SK-N-DZ (cell line): ENCODE data around the gene EXOC2.
"Not testable (repeated sequence)": the region's sequence is repeated elsewhere in the genome, so short reads cannot be mapped to it uniquely, and the experiment has no call there.

Experiments
- DNase-seq: peaks from one replicate; pipeline ENCODE4 v3.0.0-alpha.2; 2015; ENCODE audit warnings: low spot score

Gene EXOC2

GRCh38 chr6:710601-711571, 17.9 kb upstream of the EXOC2 start:
- DNase-seq = no peak

DNA sequence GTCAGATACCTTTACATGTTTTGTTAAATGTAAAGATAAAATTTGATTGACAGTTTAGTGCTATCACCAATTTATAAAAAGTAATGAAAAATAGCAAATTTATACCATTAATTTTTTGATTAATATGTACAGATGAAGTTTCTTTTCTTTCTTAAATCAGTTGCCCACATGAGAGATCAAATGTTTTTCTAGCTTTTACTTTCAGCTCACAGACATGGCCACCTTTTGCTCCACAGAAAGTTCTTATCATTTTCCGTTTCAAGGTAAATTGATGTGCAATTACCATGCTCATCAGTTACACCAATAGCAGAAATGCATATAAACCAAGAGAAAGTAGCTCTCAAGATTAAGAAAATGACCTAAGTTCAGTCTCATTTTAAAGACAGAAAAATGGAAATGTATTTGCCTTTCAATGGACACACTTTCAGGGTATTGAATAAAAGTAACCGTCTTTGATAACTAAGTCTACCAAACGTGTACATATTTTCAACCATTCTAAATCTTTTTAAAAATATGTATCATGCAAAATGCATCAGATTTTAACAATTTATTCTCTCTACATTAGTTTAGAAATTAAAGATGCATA, 16.6 kb upstream of the EXOC2 start:
- DNase-seq = no peak

DNA sequence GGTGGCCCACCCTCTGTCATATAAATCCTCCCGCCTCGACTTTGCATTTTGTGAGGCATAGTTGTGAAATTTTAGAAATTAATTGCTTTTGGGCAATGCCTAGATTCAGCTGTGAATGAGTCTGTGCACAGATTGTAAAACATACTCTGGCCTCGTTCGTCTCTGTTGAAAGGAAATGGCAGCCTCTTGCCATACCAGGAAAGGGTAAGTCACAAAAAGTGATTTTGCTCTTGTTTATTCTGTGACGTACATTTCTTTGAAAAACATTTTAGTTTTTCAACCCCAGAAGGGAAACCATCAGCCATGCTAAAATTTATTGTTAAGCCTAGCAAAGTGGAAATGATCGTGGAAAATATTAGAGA, 15.3 kb upstream of the EXOC2 start:
- DNase-seq = no peak

DNA sequence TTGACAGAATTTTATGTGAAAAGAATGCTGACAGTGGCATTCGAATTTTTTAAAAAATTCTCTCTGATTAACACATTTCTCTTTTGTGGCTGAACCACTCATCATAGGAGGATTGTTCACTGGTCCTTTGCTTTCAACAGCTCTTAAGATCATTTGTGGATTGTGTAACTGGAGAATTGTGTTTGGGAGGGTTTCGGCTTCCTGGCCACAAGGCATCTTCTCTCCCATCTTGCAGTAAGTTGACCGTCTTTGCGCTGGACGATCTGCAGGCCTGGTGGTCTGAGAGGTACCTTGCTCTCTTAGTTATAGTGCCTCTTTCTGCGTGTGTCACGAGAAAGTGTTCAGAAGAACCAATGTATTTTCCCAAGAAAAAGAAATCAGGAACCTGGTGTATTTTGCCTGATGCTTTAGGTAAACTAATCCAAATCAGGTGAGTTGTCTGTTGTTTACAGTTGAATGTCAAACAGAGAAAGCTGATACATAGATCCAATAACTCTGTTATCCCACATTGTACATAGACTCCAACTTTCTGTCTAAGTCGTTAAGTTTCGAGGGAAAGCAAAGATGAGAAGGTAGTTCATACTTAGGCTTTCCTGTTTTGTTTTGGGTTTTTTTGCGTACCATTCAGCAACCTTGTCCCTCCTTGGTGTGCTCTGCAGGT, 14.8 kb upstream of the EXOC2 start:
- no peak for DNase-seq

DNA sequence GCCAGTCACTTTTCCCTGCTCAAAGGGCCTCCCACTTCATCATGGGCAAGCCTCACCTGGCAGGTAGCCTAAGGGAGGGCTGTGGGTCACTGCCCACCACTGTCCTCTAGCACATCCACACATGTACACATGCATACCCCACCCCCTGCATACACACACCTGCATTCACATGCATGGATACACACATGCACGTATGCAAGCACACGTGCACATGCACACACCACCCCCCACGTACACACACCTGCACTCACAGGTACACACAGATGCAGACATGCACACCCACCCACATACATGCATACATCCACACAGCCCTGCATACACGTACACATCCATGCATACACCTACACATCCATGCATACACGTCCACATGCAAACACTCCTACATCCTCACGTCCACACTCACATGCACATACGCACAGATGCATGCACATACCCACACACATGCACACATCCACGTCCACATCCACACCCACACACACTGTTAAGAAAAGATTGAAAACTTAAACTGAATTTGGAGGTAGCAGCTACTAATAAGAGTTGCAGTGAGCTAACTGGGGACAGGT, 14.0 kb upstream of the EXOC2 start:
- no peak for DNase-seq

GRCh38 chr6:706146-706545, 13.2 kb upstream of the EXOC2 start:
- no peak for DNase-seq

- DNase-seq = no peak
Measured at GRCh38 chr6:705047-705446, 12.1 kb upstream of the EXOC2 start.

- no peak for DNase-seq
Measured at GRCh38 chr6:704046-704445, 11.1 kb upstream of the EXOC2 start.

DNA sequence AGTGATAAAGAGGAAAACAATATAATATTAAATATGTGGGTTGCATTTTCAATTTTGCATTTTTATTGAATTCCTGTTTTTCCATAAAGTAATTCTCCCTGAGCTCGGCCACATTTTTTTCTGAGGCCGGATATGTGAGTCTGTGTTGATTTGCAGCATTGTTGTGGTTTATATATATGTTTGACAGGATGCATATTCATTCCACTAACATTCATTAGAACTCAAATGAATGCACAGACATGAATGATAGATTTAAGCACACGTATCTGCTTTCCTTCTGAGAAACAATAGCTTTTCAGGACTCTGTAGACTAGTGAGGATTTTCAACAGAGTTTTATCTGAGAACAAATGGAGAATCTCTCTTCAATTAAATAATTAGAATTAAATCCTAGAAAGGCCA, 10.6 kb upstream of the EXOC2 start:
- no peak for DNase-seq

GRCh38 chr6:701700-702479, 9.0 kb upstream of the EXOC2 start:
- DNase-seq = peak; percentile 35

GRCh38 chr6:701215-701614, 8.3 kb upstream of the EXOC2 start:
- no peak for DNase-seq

DNA sequence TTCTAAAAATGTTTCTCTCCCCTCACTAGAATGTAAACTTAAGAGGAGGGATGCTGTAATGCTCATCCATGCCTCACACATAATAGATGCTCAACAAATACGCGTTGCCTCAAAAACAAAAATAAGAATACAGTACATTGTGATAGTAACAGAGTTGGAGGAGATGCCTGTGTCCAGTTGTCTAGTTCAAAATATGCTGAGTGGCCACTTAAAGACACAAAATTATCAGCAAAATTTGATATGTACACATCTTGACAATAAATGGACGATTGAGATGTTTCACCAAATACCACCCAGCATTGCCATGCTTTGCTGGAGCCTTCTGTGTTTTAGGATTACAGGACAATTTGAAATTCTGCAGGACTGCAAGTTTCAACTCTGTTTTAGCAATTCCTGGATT, 7.6 kb upstream of the EXOC2 start:
- no peak for DNase-seq

DNA sequence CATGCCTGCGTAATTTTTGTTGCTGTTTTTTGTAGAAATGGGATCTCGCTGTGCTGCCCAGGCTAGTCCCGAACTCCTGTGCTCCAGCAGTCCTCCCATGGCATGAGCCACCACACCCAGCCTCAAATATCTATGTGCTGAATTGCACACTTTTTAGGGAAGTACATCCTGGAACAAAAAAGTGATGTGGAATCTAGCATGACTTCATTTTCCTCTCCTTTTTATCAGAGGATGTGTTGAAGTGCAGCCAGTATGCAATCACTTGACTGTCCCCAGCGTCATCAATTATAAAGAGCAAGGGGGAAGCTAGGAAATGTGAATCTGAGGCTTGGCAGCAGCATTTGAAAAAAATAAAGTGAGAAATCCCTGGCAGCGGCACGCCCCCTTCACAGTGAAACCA, 6.4 kb upstream of the EXOC2 start:
- no peak for DNase-seq

DNA sequence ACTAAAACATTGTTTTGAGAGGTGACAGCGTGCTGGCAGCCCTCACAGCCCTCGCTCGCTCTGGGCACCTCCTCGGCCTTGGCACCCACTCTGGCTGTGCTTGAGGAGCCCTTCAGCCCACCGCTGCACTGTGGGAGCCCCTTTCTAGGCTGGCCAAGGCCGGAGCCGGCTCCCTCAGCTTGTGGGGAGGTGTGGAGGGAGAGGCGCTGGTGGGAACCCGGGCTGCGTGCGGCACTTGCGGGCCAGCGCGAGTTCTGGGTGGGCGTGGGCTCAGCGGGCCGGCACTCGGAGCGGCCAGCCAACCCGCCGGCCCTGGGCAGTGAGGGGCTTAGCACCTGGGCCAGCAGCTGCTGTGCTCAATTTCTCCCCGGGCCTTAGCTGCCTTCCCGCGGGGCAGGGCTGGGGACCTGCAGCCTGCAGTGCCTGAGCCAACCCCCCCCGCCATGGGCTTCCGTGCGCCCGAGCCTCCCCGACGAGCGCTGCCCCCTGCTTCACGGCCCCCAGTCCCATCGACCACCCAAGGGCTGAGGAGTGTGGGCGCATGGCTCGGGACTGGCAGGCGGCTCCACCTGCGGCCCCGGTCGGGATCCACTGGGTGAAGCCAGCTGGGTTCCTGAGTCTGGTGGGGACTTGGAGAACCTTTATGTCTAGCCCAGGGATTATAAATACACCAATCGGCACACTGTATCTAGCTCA, 1.6 kb upstream of the EXOC2 start:
- DNase-seq = not testable (repeated sequence)

- no peak for DNase-seq
Measured at GRCh38 chr6:693723-694009, 727 bp upstream of the EXOC2 start.

- DNase-seq = no peak
Measured at GRCh38 chr6:692356-692851, 535 bp downstream of the EXOC2 start.

DNA sequence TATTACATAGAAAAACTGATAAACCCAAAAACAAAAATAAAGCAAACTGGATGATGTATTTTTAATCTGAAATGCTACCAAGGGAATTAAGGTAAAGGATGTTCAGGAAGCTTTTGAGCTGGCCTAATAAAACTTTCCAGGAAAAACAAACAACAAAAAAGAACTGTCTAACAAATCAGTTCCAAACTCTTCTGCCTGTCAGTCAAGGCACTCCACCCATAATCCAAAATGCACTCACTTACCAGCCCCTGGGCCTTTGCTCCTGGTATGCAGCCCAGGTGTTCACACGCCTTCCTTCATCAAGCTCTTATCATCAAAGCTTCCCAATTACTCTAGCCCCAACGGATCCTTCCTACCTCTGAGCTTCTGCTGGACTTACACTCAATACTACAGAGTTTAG, 3.7 kb downstream of the EXOC2 start:
- DNase-seq = no peak

GRCh38 chr6:686497-686896, 6.4 kb downstream of the EXOC2 start:
- DNase-seq = peak; percentile 60

DNA sequence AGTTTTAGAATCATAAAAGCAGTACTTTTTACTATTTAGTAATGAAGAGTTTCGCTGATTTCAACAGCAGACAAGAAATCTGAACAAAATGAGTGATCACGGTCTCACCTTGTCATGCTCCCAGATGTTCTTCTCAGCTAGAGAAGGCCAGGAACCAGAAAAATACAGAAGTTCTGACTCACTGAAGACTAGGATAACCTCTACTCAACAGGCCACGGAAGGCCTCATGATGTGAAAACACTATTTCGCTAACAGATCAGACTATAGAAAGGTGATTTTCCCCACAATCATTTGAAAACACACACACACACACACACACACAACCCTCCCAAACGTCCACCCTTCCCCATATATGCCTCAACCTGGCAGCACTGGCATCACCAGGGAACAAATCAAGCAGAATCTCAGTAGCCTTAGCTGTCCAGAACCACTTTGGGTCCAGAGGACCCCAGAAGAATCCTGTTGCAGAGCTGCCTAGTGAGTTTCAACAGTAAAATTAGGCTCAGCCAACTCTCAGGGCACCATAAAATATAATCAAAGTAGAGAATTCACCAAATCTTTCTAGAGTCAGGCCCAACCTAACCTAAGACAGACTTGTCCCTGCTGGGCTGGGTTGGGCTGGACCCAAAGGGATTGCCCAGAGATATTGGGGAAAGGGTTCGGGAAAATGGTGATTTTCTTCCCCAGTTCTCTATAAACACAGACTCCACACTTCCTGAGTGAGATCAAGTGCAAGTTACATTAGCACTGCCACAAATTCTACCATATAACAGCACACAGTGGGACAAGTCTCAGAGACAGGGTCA, 7.9 kb downstream of the EXOC2 start:
- no peak for DNase-seq
